Activated CD8-positive, alpha-beta memory T cell treated with anti-CD3 and anti-CD28 coated beads, Interleukin-2, amount 50 U/mL, for 24 hours (primary cell): ENCODE data around the gene TCAIM.

Source experiments
- DNase-seq: peaks from one replicate; pipeline ENCODE4 v3.0.0-alpha.2; 2020; ENCODE audit errors: extremely low read depth

TCAIM gene

GRCh38 chr3:44444896-44445691 lies 106.5 kb downstream of the TCAIM start:
- DNase-seq = no peak

- no peak for DNase-seq
Observed at GRCh38 chr3:44445786-44446185, 107.2 kb downstream of the TCAIM start.

DNA sequence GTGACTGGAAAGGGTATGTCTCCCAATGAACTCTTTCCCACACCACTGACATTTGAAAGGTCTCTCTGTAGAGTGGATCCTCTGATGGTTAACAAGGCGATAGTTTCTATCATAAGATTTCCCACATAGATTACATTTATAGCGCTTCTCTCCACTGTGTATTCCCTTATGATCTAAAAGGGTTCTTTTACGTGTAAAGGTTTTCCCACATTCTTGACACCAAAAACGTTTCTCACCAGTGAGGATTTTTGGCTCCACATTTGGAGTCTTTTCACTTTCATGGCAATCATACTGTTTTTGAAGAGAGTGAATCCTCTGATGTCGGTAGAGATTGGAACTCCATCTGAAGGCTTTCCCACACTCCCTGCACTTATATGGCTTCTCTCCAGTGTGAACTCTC lies 108.4 kb downstream of the TCAIM start:
- no peak for DNase-seq

GRCh38 chr3:44451441-44451840 lies 112.9 kb downstream of the TCAIM start:
- DNase-seq = no peak

GRCh38 chr3:44454258-44454657 lies 115.7 kb downstream of the TCAIM start:
- no peak for DNase-seq

GRCh38 chr3:44455318-44455717 lies 116.8 kb downstream of the TCAIM start:
- no peak for DNase-seq
